Activated T-cell treated with anti-CD3 and anti-CD28 coated beads, Interleukin-2, amount 50 U/mL, for 1 hour (primary cell): ENCODE data around the gene CYP39A1.
"Not testable (repeated sequence)": the region's sequence is repeated elsewhere in the genome, so short reads cannot be mapped to it uniquely, and the experiment has no call there.

Experiments used
- DNase-seq: peaks from one replicate; pipeline ENCODE4 v3.0.0-alpha.2; 2020

Gene CYP39A1

GRCh38 chr6:46648108-46648507 lies 4.5 kb downstream of the CYP39A1 start:
- not testable (repeated sequence) for DNase-seq

- DNase-seq = no peak
These were observed 7.4 kb downstream of the CYP39A1 start for GRCh38 chr6:46645265-46645664.

- no peak for DNase-seq
These were observed 9.5 kb downstream of the CYP39A1 start for GRCh38 chr6:46642928-46643751.

- no peak for DNase-seq
These were observed 14.0 kb downstream of the CYP39A1 start for GRCh38 chr6:46638650-46639049.

- no peak for DNase-seq
These were observed 14.7 kb downstream of the CYP39A1 start for GRCh38 chr6:46637933-46638332.

GRCh38 chr6:46637145-46637544 lies 15.5 kb downstream of the CYP39A1 start:
- no peak for DNase-seq

- DNase-seq = no peak
These were observed 17.2 kb downstream of the CYP39A1 start for GRCh38 chr6:46635462-46635861.

GRCh38 chr6:46632053-46632452 lies 20.6 kb downstream of the CYP39A1 start:
- DNase-seq = no peak

- no peak for DNase-seq
These were observed 22.9 kb downstream of the CYP39A1 start for GRCh38 chr6:46629691-46630090.

GRCh38 chr6:46628976-46629375 lies 23.6 kb downstream of the CYP39A1 start:
- DNase-seq = no peak

- DNase-seq = no peak
These were observed 24.1 kb downstream of the CYP39A1 start for GRCh38 chr6:46628498-46628897.

GRCh38 chr6:46626976-46627375 lies 25.6 kb downstream of the CYP39A1 start:
- no peak for DNase-seq

GRCh38 chr6:46626228-46626909 lies 26.2 kb downstream of the CYP39A1 start:
- no peak for DNase-seq

- no peak for DNase-seq
These were observed 33.9 kb downstream of the CYP39A1 start for GRCh38 chr6:46618726-46619125.

- DNase-seq = no peak
These were observed 40.0 kb downstream of the CYP39A1 start for GRCh38 chr6:46612645-46613044.

- DNase-seq = no peak
These were observed 41.6 kb downstream of the CYP39A1 start for GRCh38 chr6:46610862-46611553.

GRCh38 chr6:46606338-46606737 lies 46.3 kb downstream of the CYP39A1 start:
- DNase-seq = no peak

GRCh38 chr6:46605091-46605797 lies 47.4 kb downstream of the CYP39A1 start:
- DNase-seq = no peak

- DNase-seq = no peak
These were observed 54.4 kb downstream of the CYP39A1 start for GRCh38 chr6:46598215-46598614.

- no peak for DNase-seq
These were observed 59.9 kb downstream of the CYP39A1 start for GRCh38 chr6:46592740-46593139.

GRCh38 chr6:46592046-46592445 lies 60.6 kb downstream of the CYP39A1 start:
- DNase-seq = no peak

- no peak for DNase-seq
These were observed 61.9 kb downstream of the CYP39A1 start for GRCh38 chr6:46590765-46591164.

GRCh38 chr6:46586906-46587305 lies 65.7 kb downstream of the CYP39A1 start:
- DNase-seq = no peak
